Breast epithelium (tissue), 4 donors: ENCODE measurements around the gene ATP5IF1. TPM values are rescaled to one million over a fixed set of nuclear protein-coding genes. Genes with fewer than 3 reads are reported as not detected.

Experiments
- DNase-seq, 2 donors: peaks; one replicate each; pipeline ENCODE4 v3.0.0-alpha.2; 2019; ENCODE audit warnings: low spot score in 2 of 2
- H3K27ac ChIP-seq, 2 donors: fragments of 200-600 bp; sonication (generic) in 1 of 2; one replicate each; pipeline ENCODE4 v1.5.1; 2016 to 2019; ENCODE audit warnings: mild to moderate bottlenecking in 1 of 2
- H3K27me3 ChIP-seq, 2 donors: fragments of 200-600 bp; sonication (generic) in 1 of 2; one replicate each; pipeline versions ENCODE4 v1.5.1 to v1.6.0; 2017 to 2019; ENCODE audit warnings: control low read depth in 1 of 2, mild to moderate bottlenecking in 1 of 2
- H3K36me3 ChIP-seq: fragments of 200-600 bp; one replicate; pipeline ENCODE4 v1.5.1; 2019
- H3K4me1 ChIP-seq, 2 donors: fragments of 200-600 bp; sonication (generic); one replicate each; pipeline ENCODE4 v1.5.1; 2016 to 2019; ENCODE audit warnings: control low read depth in 1 of 2
- H3K4me3 ChIP-seq, 3 donors: fragments of 200-600 bp; sonication (generic); 1 replicate in 2 of 3; 2 replicates in 1 of 3; pipeline ENCODE4 v1.5.1; 2016 to 2019; ENCODE audit warnings: mild to moderate bottlenecking in 3 of 3, moderate library complexity in 2 of 3
- H3K9me3 ChIP-seq, 2 donors: fragments of 200-600 bp; sonication (generic) in 1 of 2; one replicate each; pipeline ENCODE4 v1.5.1; 2016 to 2019; ENCODE audit warnings: control low read depth in 1 of 2
- CTCF ChIP-seq, 3 donors: fragments of 450-650 bp; IDR thresholded peaks; one replicate each; pipeline ENCODE4 v1.5.1; 2016 to 2017; ENCODE audit warnings: antibody characterized with exemption in 3 of 3, mild to moderate bottlenecking in 3 of 3, moderate library complexity in 3 of 3
- POLR2A ChIP-seq: fragments of 450-650 bp; IDR thresholded peaks from one replicate; pipeline ENCODE4 v1.6.1; 2016; ENCODE audit warnings: antibody characterized with exemption, mild to moderate bottlenecking, moderate library complexity
- POLR2AphosphoS5 ChIP-seq, 3 donors: sonication (generic); formaldehyde crosslinking; IDR thresholded peaks; one replicate each; pipeline ENCODE4 v1.6.1; 2017; ENCODE audit warnings: antibody characterized with exemption in 3 of 3
- intact Hi-C: fragments of 100-400 bp; cut with DNase I; formaldehyde crosslinking; loops from one replicate; pipeline ENCODE4 v1.15.1; 2023; ENCODE audit warnings: low total_unique reads
- total RNA-seq, 3 donors: library from RNA; depleted of rRNA; stranded (reverse); fragments of >200 nt; gene quantifications; one replicate each; pipeline ENCODE4 v1.1.0, GENCODE V29; 2016

Gene ATP5IF1
- total RNA-seq, 3 donors from 2014 or later: 137 to 147 (median 138) TPM

DNA sequence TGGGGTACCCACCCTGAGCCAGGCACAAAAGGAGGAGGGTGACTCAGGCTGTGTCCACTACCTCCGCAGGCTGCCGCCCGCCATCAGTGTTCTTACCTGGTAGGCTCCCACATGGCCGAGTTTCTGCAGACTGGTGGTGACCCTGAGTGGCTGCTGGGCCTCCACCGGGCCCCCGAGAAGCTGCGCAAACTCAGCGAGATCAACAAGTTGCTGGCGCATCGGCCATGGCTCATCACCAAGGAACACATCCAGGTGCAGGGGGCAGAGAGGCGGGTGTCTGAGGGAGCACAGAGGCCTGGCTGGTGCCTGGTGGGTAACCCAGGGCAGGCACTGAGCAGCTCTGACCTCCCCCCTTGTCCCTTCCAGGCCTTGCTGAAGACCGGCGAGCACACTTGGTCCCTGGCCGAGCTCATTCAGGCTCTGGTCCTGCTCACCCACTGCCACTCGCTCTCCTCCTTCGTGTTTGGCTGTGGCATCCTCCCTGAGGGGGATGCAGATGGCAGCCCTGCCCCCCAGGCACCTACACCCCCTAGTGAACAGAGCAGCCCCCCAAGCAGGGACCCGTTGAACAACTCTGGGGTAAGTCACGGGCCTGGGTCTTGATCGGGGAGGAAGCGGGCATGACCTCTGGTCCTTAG, 36.4 kb downstream of the ATP5IF1 start:
- no peak overlapping the region for H3K4me3 ChIP-seq
- no peaks in the 10 kb centered on the region for H3K27me3 ChIP-seq
- H3K27ac ChIP-seq: no peak overlapping the region
- no peaks in the 10 kb centered on the region for H3K9me3 ChIP-seq
- DNase-seq: no peak
- peaks cover 0 to 3% of the 10 kb centered on the region in 2 donors for H3K4me1 ChIP-seq
- TF ChIP-seq POLR2AphosphoS5 (IDR thresholded peaks at IDR 0.05): no peak
- TF ChIP-seq POLR2A: no peak
- no peak for TF ChIP-seq CTCF (IDR thresholded peaks at IDR 0.05)
- intact Hi-C loops: loop anchor here (2.0 kb wide), 1 partner anchor 56 kb away; the partner anchor contains the start of gene MED18
- H3K36me3 ChIP-seq: peaks cover 3% of the 10 kb centered on the region

DNA sequence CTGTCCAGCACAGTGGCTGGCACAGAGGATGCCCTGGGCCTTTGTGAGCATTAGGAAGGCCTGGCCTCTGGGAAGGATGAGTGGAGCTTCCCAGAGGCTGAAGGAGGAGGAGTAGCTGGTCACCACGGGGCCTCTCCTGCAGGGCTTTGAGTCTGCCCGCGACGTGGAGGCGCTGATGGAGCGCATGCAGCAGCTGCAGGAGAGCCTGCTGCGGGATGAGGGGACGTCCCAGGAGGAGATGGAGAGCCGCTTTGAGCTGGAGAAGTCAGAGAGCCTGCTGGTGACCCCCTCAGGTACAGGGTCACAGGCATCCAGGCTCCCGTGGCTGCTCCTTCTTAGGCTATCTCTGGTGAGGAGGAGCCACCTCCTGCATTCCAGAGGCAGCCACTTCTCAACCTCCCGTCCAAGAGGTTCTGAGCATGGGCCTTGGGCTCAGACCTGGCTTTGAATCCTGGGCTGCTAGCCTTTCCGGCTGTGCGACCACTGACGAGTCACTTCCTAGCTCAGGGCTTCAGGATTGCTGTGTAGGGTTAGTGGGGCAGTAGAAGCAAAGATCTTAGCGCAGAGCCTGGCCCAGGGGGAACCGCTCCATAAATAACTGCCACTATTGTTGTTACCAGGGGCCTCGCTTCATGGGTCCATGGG, 37.4 kb downstream of the ATP5IF1 start:
- H3K27me3 ChIP-seq: no peaks in the 10 kb centered on the region
- H3K4me1 ChIP-seq: no peaks in the 10 kb centered on the region
- intact Hi-C loops: loop anchor here (2.0 kb wide), 1 partner anchor 55 kb away; the partner anchor contains the start of gene MED18
- DNase-seq: no peak
- H3K36me3 ChIP-seq: peaks cover 3% of the 10 kb centered on the region
- no peak overlapping the region for H3K4me3 ChIP-seq
- no peak overlapping the region for H3K27ac ChIP-seq
- TF ChIP-seq CTCF (IDR thresholded peaks at IDR 0.05) (no peak), POLR2AphosphoS5 (IDR thresholded peaks at IDR 0.05) (no peak), POLR2A (no peak)
- no peaks in the 10 kb centered on the region for H3K9me3 ChIP-seq

- intact Hi-C loops: no loop called here
- peaks cover 5% of the 10 kb centered on the region for H3K36me3 ChIP-seq
- no peak for DNase-seq
- TF ChIP-seq POLR2AphosphoS5 (IDR thresholded peaks at IDR 0.05) (no peak), POLR2A (no peak), CTCF (IDR thresholded peaks at IDR 0.05) (no peak)
- H3K4me1 ChIP-seq: no peaks in the 10 kb centered on the region
- no peaks in the 10 kb centered on the region for H3K9me3 ChIP-seq
- H3K27ac ChIP-seq: peak overlapping the region in 1 of 2 donors; percentile 75
- no peak overlapping the region for H3K4me3 ChIP-seq
- no peaks in the 10 kb centered on the region for H3K27me3 ChIP-seq
Observed at GRCh38 chr1:28278763-28279162, 42.8 kb downstream of the ATP5IF1 start.

GRCh38 chr1:28279721-28280120, 43.8 kb downstream of the ATP5IF1 start:
- Histone ChIP-seq H3K4me3 (no peak overlapping the region), H3K27ac (peak overlapping the region in 1 of 2 donors; percentile 75)
- TF ChIP-seq CTCF (IDR thresholded peaks at IDR 0.05): no peak
- TF ChIP-seq POLR2AphosphoS5 (IDR thresholded peaks at IDR 0.05): no peak
- TF ChIP-seq POLR2A: no peak

DNA sequence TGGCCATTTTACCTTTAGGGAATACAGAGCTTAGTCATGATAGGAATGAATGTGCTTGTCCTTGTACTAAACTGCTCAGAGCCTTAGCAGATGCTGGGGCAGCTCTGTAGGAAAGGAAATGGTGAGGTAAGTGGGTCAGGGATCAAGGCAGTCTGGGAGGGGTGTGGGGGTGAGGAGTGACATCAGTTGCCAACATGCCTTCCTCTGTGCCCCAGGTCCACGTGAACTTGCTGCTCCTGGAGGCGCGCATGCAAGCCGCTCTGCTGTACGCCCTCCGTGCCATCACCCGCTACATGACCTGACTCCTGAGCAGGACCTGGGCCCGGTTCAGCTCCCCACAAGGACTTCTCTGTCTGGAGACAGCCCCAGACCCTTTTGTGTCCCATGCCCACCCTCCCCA, 44.6 kb downstream of the ATP5IF1 start:
- no peak for TF ChIP-seq CTCF (IDR thresholded peaks at IDR 0.05)
- TF ChIP-seq POLR2AphosphoS5 (IDR thresholded peaks at IDR 0.05): no peak
- no peak for TF ChIP-seq POLR2A
- Histone ChIP-seq H3K27me3 (no peaks in the 10 kb centered on the region), H3K4me3 (no peak overlapping the region), H3K27ac (peak overlapping the region in 1 of 2 donors; percentile 75), H3K4me1 (no peaks in the 10 kb centered on the region), H3K36me3 (peaks cover 5% of the 10 kb centered on the region), H3K9me3 (no peaks in the 10 kb centered on the region)
- DNase-seq: no peak
- intact Hi-C loops: no loop called here

More at GRCh38 chr1:28279721-28280120, 43.8 kb downstream of the ATP5IF1 start:
- H3K9me3 ChIP-seq: no peaks in the 10 kb centered on the region
- no peaks in the 10 kb centered on the region for H3K4me1 ChIP-seq
- H3K36me3 ChIP-seq: peaks cover 5% of the 10 kb centered on the region
- intact Hi-C loops: no loop called here
- no peaks in the 10 kb centered on the region for H3K27me3 ChIP-seq
- no peak for DNase-seq
